ENCODE measurements around the gene ZSCAN21.

The ZSCAN21 gene

DNA sequence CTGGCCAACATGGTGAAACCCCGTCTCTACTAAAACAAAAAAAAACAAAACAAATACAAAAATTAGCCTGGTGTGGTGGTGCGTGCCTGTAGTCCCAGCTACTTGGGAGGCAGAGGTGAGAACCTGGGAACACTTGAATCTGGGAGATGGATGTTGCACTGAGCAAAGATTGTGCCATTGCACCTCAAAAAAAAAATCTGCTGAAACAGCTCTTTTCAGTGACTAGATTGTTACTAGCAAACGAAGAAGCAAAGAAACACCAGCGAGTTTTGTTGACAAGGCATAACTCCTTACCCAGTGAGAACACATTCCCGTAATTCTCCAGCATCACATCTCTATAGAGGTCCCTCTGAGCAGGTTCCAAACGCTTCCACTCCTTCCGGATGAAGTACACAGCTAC is 25.3 kb downstream of the ZSCAN21 start:
- ATAC-seq = no peak
- 0 out of 2 replicates have a peak, but pooled peaks have one; percentile 22 for TF ChIP-seq ZNF8 (CRISPR knock-in tag; IDR thresholded peaks at IDR 0.05)
- no peak for TF ChIP-seq ZFP3 (CRISPR knock-in tag; IDR thresholded peaks at IDR 0.05)

DNA sequence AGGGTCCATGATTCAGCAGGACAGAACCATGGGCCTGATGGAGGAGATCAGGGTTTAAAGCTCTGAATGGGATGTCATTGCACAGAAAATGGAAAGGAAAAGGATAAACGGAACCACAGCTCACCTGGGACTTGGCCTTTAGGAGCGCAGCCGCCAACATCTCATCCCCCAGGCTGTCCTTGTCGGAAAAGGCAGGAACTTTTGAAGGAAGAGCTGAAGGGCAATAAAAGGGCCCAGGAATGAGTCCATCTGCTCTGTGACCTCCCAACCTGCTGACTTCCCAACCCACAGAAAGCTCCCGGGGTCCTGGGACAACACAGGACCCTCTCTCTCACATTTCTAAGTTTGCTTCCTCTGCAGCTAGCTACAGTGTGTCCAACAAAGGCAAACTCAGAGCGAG is 25.8 kb downstream of the ZSCAN21 start:
- no peak for ATAC-seq
- TF ChIP-seq, protein P1, sequence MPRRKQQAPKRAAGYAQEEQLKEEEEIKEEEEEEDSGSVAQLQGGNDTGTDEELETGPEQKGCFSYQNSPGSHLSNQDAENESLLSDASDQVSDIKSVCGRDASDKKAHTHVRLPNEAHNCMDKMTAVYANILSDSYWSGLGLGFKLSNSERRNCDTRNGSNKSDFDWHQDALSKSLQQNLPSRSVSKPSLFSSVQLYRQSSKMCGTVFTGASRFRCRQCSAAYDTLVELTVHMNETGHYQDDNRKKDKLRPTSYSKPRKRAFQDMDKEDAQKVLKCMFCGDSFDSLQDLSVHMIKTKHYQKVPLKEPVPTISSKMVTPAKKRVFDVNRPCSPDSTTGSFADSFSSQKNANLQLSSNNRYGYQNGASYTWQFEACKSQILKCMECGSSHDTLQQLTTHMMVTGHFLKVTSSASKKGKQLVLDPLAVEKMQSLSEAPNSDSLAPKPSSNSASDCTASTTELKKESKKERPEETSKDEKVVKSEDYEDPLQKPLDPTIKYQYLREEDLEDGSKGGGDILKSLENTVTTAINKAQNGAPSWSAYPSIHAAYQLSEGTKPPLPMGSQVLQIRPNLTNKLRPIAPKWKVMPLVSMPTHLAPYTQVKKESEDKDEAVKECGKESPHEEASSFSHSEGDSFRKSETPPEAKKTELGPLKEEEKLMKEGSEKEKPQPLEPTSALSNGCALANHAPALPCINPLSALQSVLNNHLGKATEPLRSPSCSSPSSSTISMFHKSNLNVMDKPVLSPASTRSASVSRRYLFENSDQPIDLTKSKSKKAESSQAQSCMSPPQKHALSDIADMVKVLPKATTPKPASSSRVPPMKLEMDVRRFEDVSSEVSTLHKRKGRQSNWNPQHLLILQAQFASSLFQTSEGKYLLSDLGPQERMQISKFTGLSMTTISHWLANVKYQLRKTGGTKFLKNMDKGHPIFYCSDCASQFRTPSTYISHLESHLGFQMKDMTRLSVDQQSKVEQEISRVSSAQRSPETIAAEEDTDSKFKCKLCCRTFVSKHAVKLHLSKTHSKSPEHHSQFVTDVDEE (CRISPR knock-in tag; IDR thresholded peaks at IDR 0.05) = no peak
- no peak for TF ChIP-seq CSDC2 (CRISPR knock-in tag; IDR thresholded peaks at IDR 0.05)
- TF ChIP-seq PPARA (CRISPR knock-in tag; IDR thresholded peaks at IDR 0.05; ENCODE audit: borderline replicate concordance) = no peak
- no peak for TF ChIP-seq ZC3H10 (CRISPR knock-in tag; IDR thresholded peaks at IDR 0.05)
- TF ChIP-seq ZFP3 (CRISPR knock-in tag; IDR thresholded peaks at IDR 0.05) = no peak
- TF ChIP-seq ARNTL (CRISPR knock-in tag; IDR thresholded peaks at IDR 0.05; ENCODE audit: borderline replicate concordance, low read depth) = no peak
- TF ChIP-seq ISL1 (CRISPR knock-in tag; IDR thresholded peaks at IDR 0.05) = no peak
- TF ChIP-seq ZNF565 (CRISPR knock-in tag; conservative IDR thresholded peaks at IDR 0.05; ENCODE audit: low read depth) = no peak
- no peak for TF ChIP-seq SNAI2 (CRISPR knock-in tag; IDR thresholded peaks at IDR 0.05)
- TF ChIP-seq, protein P2, sequence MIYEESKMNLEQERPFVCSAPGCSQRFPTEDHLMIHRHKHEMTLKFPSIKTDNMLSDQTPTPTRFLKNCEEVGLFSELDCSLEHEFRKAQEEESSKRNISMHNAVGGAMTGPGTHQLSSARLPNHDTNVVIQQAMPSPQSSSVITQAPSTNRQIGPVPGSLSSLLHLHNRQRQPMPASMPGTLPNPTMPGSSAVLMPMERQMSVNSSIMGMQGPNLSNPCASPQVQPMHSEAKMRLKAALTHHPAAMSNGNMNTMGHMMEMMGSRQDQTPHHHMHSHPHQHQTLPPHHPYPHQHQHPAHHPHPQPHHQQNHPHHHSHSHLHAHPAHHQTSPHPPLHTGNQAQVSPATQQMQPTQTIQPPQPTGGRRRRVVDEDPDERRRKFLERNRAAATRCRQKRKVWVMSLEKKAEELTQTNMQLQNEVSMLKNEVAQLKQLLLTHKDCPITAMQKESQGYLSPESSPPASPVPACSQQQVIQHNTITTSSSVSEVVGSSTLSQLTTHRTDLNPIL (CRISPR knock-in tag; IDR thresholded peaks at IDR 0.05; ENCODE audit: low read depth) = no peak
- TF ChIP-seq, protein P3, sequence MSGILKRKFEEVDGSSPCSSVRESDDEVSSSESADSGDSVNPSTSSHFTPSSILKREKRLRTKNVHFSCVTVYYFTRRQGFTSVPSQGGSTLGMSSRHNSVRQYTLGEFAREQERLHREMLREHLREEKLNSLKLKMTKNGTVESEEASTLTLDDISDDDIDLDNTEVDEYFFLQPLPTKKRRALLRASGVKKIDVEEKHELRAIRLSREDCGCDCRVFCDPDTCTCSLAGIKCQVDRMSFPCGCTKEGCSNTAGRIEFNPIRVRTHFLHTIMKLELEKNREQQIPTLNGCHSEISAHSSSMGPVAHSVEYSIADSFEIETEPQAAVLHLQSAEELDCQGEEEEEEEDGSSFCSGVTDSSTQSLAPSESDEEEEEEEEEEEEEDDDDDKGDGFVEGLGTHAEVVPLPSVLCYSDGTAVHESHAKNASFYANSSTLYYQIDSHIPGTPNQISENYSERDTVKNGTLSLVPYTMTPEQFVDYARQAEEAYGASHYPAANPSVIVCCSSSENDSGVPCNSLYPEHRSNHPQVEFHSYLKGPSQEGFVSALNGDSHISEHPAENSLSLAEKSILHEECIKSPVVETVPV (CRISPR knock-in tag; IDR thresholded peaks at IDR 0.05) = no peak
- TF ChIP-seq BACH2 (CRISPR knock-in tag; IDR thresholded peaks at IDR 0.05; ENCODE audit: borderline replicate concordance) = no peak
- TF ChIP-seq RARB (CRISPR knock-in tag; IDR thresholded peaks at IDR 0.05) = no peak
- no peak for TF ChIP-seq OSR1 (CRISPR knock-in tag; IDR thresholded peaks at IDR 0.05)

DNA sequence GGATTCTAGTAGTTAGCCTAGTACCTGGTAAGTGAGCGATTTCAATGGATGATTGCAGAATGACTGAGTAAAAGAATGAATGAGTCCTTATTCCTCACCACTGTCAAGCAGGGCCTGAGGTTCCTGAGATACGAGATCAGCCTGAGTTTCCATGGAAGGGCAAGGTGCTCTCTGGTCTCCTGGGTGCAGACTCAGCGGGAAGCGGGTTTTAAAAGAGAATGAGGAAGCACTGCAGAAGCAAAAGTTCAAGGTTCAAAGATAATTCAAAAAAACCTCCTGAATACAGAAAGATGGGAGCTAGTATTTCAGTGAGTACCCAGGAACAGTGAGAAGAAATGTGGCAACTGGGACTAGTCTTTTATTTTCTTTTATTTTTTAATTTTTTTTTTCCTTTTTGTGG is 27.6 kb downstream of the ZSCAN21 start:
- ATAC-seq = no peak
- TF ChIP-seq ZNF8 (CRISPR knock-in tag; IDR thresholded peaks at IDR 0.05) (no peak), ESRRG (CRISPR knock-in tag; IDR thresholded peaks at IDR 0.05) (no peak), OSR1 (CRISPR knock-in tag; IDR thresholded peaks at IDR 0.05) (no peak), CSDC2 (CRISPR knock-in tag; IDR thresholded peaks at IDR 0.05) (no peak), ZC3H10 (CRISPR knock-in tag; IDR thresholded peaks at IDR 0.05) (no peak), PPARA (CRISPR knock-in tag; IDR thresholded peaks at IDR 0.05; ENCODE audit: borderline replicate concordance) (no peak), SNAI2 (CRISPR knock-in tag; IDR thresholded peaks at IDR 0.05) (no peak), TCF4 (CRISPR knock-in tag; IDR thresholded peaks at IDR 0.05; ENCODE audit: borderline replicate concordance) (no peak), ZNF70 (CRISPR knock-in tag; IDR thresholded peaks at IDR 0.05) (no peak), ZNF565 (CRISPR knock-in tag; conservative IDR thresholded peaks at IDR 0.05; ENCODE audit: low read depth) (no peak)
- TF ChIP-seq, protein P4, sequence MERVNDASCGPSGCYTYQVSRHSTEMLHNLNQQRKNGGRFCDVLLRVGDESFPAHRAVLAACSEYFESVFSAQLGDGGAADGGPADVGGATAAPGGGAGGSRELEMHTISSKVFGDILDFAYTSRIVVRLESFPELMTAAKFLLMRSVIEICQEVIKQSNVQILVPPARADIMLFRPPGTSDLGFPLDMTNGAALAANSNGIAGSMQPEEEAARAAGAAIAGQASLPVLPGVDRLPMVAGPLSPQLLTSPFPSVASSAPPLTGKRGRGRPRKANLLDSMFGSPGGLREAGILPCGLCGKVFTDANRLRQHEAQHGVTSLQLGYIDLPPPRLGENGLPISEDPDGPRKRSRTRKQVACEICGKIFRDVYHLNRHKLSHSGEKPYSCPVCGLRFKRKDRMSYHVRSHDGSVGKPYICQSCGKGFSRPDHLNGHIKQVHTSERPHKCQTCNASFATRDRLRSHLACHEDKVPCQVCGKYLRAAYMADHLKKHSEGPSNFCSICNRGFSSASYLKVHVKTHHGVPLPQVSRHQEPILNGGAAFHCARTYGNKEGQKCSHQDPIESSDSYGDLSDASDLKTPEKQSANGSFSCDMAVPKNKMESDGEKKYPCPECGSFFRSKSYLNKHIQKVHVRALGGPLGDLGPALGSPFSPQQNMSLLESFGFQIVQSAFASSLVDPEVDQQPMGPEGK (CRISPR knock-in tag; IDR thresholded peaks at IDR 0.05; ENCODE audit: borderline replicate concordance) = no peak
- TF ChIP-seq, protein P3 (CRISPR knock-in tag; IDR thresholded peaks at IDR 0.05) = no peak
- TF ChIP-seq, protein P2 (CRISPR knock-in tag; IDR thresholded peaks at IDR 0.05; ENCODE audit: low read depth) = no peak
